Stimulated activated naive CD4-positive, alpha-beta T cell treated with Interleukin-2 at 50 U/mL for 16 hours (primary cell): ENCODE results near the gene OR51F1.
"Not testable (repeated sequence)": the region's sequence is repeated elsewhere in the genome, so short reads cannot be mapped to it uniquely, and the experiment has no call there.

Experiments used
- DNase-seq: peaks from one replicate; lab custom pipeline; 2025; lab: John Stamatoyannopoulos, UW

The OR51F1 gene

GRCh38 chr11:4769838-4770237, at the start of gene OR51F1:
Gene OR51F1 (minus strand): TSS chr11:4769938. CDS start chr11:4769938, 0 bp downstream.
- no peak for DNase-seq

GRCh38 chr11:4809246-4809645, 39.5 kb upstream of the OR51F1 start:
- DNase-seq: no peak

- no peak for DNase-seq
Measured at GRCh38 chr11:4808476-4808875, 38.7 kb upstream of the OR51F1 start.

GRCh38 chr11:4804280-4804679, 34.5 kb upstream of the OR51F1 start, which contains the start of gene OR52R1:
Gene OR52R1 (minus strand): TSS chr11:4804380. CDS start chr11:4804380, 0 bp downstream.
- no peak for DNase-seq

- DNase-seq: not testable (repeated sequence)
Measured at GRCh38 chr11:4801316-4801715, 31.6 kb upstream of the OR51F1 start.

- no peak for DNase-seq
Measured at GRCh38 chr11:4798427-4799183, 28.9 kb upstream of the OR51F1 start.

- no peak for DNase-seq
Measured at GRCh38 chr11:4797206-4797605, 27.5 kb upstream of the OR51F1 start.

- DNase-seq: no peak
Measured at GRCh38 chr11:4782454-4782853, 12.7 kb upstream of the OR51F1 start.

- DNase-seq: no peak
Measured at GRCh38 chr11:4768094-4768493, 1.6 kb downstream of the OR51F1 start.

- no peak for DNase-seq
Measured at GRCh38 chr11:4766420-4767043, 3.2 kb downstream of the OR51F1 start.

GRCh38 chr11:4763096-4763495, 6.6 kb downstream of the OR51F1 start:
- no peak for DNase-seq

- DNase-seq: no peak
Measured at GRCh38 chr11:4751201-4751600, 18.5 kb downstream of the OR51F1 start.

GRCh38 chr11:4748438-4748837, 21.3 kb downstream of the OR51F1 start:
- DNase-seq: no peak

GRCh38 chr11:4740735-4741134, 29.0 kb downstream of the OR51F1 start:
- DNase-seq: no peak

- DNase-seq: no peak
Measured at GRCh38 chr11:4727171-4727570, 42.6 kb downstream of the OR51F1 start.

GRCh38 chr11:4722616-4723534, 46.9 kb downstream of the OR51F1 start:
- DNase-seq: not testable (repeated sequence)
